HepG2 (cell line): Measurements from ENCODE around the gene CCDC154. TPM values are rescaled to one million over a fixed set of nuclear protein-coding genes. Genes with fewer than 3 reads are reported as not detected.

ENCODE experiments used
- RERE ChIP-seq: IDR thresholded peaks from 2 replicates; pipeline ENCODE4 v1.6.1; 2016; ENCODE audit warnings: low read depth, missing genetic modification reagents, missing compliant biosample characterization
- WIZ ChIP-seq: sonication (generic); formaldehyde crosslinking; IDR thresholded peaks from 2 replicates; pipeline ENCODE4 v1.5.1; 2020; ENCODE audit warnings: mild to moderate bottlenecking, missing genetic modification reagents
- ZFX ChIP-seq: sonication (generic); formaldehyde crosslinking; IDR thresholded peaks from 2 replicates; pipeline ENCODE4 v1.4.0; 2020; ENCODE audit warnings: mild to moderate bottlenecking, low read depth, missing genetic modification reagents, moderate library complexity
- ZNF687 ChIP-seq: sonication (generic); formaldehyde crosslinking; IDR thresholded peaks from 2 replicates; pipeline ENCODE4 v1.5.1; 2020; ENCODE audit warnings: mild to moderate bottlenecking, missing genetic modification reagents, moderate library complexity
- ZNF800 ChIP-seq: sonication (generic); formaldehyde crosslinking; IDR thresholded peaks from 2 replicates; pipeline ENCODE4 v1.4.0; 2020; ENCODE audit warnings: missing genetic modification reagents
- polyA plus RNA-seq, 8 experiments: library from polyadenylated mRNA; depleted of rRNA in 3 of 8; stranded (reverse) in 7 of 8; unstranded in 1 of 8; fragments of >200 nt; fragmentation: Illumina TruSeq in 4 of 8; extraction: Trizol in 4 of 8; gene quantifications; 2 replicates each; pipeline versions ENCODE4 v1.2.1 to v1.2.3, GENCODE V29; 2011 to 2016; ENCODE audit warnings: low read depth in 4 of 8, missing spikeins in 1 of 8, mixed read lengths in 1 of 8; ENCODE audit not compliant: insufficient read depth in 1 of 8
- total RNA-seq, 5 experiments: library from RNA; depleted of rRNA; stranded (reverse); fragments of >200 nt; fragmentation: Illumina TruSeq; extraction: Trizol; gene quantifications; 2 replicates each; pipeline ENCODE4 v1.2.3, GENCODE V29; 2016; ENCODE audit warnings: low read depth in 1 of 5

Gene CCDC154
- total and polyA plus RNA-seq, 2 of the 13 experiments (the other 11 are each of a cell fraction or from before 2014, with no cell fraction given): 0.92 to 1.5 TPM

- no peak for TF ChIP-seq RERE
- peak; percentile 20; the same call in 1 of the 2 replicates for TF ChIP-seq ZFX (CRISPR knock-in tag)
- TF ChIP-seq ZNF687 (CRISPR knock-in tag): peak; percentile 50
- TF ChIP-seq ZNF800 (CRISPR knock-in tag): no peak
- no peak for TF ChIP-seq WIZ (CRISPR knock-in tag)
Observed at GRCh38 chr16:1487395-1488053, 43.2 kb upstream of the CCDC154 start (continued).
